Upper lobe of left lung (tissue), 4 donors: Measurements from ENCODE around the gene MYO3A.

Experiments used
- POLR2AphosphoS5 ChIP-seq, 2 donors: sonication (generic); formaldehyde crosslinking; IDR thresholded peaks; one replicate each; pipeline ENCODE4 v1.5.1; 2017; ENCODE audit warnings: antibody characterized with exemption in 2 of 2
- TF ChIP-seq, protein P1 (sequence below), 6 experiments: fragments of 450-650 bp in 4 of 6; fragments of 200-600 bp in 2 of 6; sonication (generic) in 2 of 6; IDR thresholded peaks; one replicate each; pipeline ENCODE4 v1.5.1; 2016 to 2019; ENCODE audit warnings: antibody characterized with exemption in 6 of 6

DNA sequence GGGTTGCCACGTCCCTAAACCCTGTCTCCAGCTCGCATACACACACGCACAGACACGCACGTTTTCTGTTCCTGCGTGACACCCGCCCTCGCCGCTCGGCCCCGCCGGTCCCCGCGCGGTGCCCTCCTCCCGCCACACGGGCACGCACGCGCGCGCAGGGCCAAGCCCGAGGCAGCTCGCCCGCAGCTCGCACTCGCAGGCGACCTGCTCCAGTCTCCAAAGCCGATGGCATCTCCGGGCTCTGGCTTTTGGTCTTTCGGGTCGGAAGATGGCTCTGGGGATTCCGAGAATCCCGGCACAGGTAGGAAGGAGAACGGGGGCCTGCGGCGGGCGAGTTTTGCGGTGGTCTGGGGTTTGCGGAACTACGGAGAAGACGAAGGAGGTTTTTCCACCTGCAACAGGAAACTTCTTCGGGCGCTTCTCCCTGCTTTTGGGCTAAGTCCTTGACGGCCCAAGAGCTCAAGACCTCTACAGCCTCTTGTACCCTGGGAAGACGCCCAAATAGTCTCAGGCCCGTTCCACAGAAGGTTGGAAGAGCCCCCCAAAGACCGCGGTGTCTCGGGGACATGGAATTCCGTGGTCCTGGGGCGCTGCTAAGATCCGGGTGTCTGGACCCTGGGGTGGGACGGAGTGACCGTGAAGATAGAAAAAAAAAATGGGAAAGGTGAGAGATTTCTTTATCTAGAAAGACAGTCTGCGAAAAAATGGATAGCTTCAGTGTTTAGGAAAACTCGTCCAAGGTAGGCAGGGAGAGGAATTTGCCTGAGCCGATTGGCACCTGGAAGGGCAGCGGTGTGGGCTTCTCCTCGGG lies 282.8 kb downstream of the MYO3A start, which contains the start of gene GAD2:
- TF ChIP-seq POLR2AphosphoS5 (IDR thresholded peaks at IDR 0.05) = no peak
- TF ChIP-seq, protein P1, sequence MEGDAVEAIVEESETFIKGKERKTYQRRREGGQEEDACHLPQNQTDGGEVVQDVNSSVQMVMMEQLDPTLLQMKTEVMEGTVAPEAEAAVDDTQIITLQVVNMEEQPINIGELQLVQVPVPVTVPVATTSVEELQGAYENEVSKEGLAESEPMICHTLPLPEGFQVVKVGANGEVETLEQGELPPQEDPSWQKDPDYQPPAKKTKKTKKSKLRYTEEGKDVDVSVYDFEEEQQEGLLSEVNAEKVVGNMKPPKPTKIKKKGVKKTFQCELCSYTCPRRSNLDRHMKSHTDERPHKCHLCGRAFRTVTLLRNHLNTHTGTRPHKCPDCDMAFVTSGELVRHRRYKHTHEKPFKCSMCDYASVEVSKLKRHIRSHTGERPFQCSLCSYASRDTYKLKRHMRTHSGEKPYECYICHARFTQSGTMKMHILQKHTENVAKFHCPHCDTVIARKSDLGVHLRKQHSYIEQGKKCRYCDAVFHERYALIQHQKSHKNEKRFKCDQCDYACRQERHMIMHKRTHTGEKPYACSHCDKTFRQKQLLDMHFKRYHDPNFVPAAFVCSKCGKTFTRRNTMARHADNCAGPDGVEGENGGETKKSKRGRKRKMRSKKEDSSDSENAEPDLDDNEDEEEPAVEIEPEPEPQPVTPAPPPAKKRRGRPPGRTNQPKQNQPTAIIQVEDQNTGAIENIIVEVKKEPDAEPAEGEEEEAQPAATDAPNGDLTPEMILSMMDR (IDR thresholded peaks at IDR 0.05) = no peak
